GM12878 (cell line): ENCODE data around the gene RPS6KA2. TPM values are rescaled to one million over a fixed set of nuclear protein-coding genes. Genes with fewer than 3 reads are reported as not detected.

Experiments used
- ATAC-seq: fragments of 200-7000 bp; cut with Tn5 transposase; 3 replicates; pipeline ENCODE4 v1.9.1; 2020; ENCODE audit warnings: mild to moderate bottlenecking, moderate library complexity
- BruUV-seq: library from RNA; stranded (reverse); fragments of 400-500 nt; replicated peaks from 2 replicates; lab custom pipeline; 2021; lab: Mats Ljungman, UMichigan
- CTCF ChIA-PET: fragments of 300-600 bp; sonication (Branson Sonifier 250); formaldehyde crosslinking; extraction: SDS; loops from one replicate; lab custom pipeline; 2021; ENCODE audit warnings: inconsistent platforms; lab: Yijun Ruan, JAX
- POLR2A ChIA-PET: fragments of 350-600 bp; formaldehyde crosslinking; extraction: SDS; loops from one replicate; lab custom pipeline; 2021; ENCODE audit warnings: inconsistent platforms; lab: Charles Lee
- RAD21 ChIA-PET: fragments of 300-600 bp; sonication (Branson Sonifier 250); formaldehyde crosslinking; loops from one replicate; lab custom pipeline; 2023; ENCODE audit warnings: antibody characterized with exemption; ENCODE audit not compliant: unreplicated experiment; lab: Charles Lee
- SMC1A ChIA-PET: fragments of 300-600 bp; sonication (Branson Sonifier 250); formaldehyde crosslinking; loops from one replicate; lab custom pipeline; 2023; ENCODE audit not compliant: unreplicated experiment, uncharacterized antibody; lab: Charles Lee
- DNase-seq: peaks from one replicate; pipeline ENCODE4 v3.0.0-alpha.2; 2011; ENCODE audit warnings: low read depth, low spot score
- FAIRE-seq: peaks from 3 replicates; lab custom pipeline; 2011; peaks lifted over from hg19 to GRCh38; lab: Jason Lieb, UNC
- H2AFZ ChIP-seq: 2 replicates; pipeline ENCODE4 v1.6.0; 2011; ENCODE audit warnings: low read depth, low read length, control low read depth; ENCODE audit not compliant: control insufficient read depth
- H3K27ac ChIP-seq: 2 replicates; pipeline ENCODE4 v1.5.1; 2011; ENCODE audit warnings: control low read depth; ENCODE audit not compliant: control insufficient read depth, insufficient read depth
- H3K27me3 ChIP-seq, 2 experiments: replicated peaks in 1 of 2; 2 replicates each; pipeline versions ENCODE4 v1.6.0 to v1.6.1; 2011; ENCODE audit warnings: low read length in 1 of 2; ENCODE audit not compliant: control insufficient read depth in 2 of 2, insufficient read depth in 2 of 2
- H3K36me3 ChIP-seq, 2 experiments: 2 replicates each; pipeline ENCODE4 v1.5.1; 2011; ENCODE audit warnings: low read length in 1 of 2; ENCODE audit not compliant: control insufficient read depth in 2 of 2, insufficient read depth in 2 of 2
- H3K4me1 ChIP-seq: 2 replicates; pipeline ENCODE4 v1.6.1; 2011; ENCODE audit warnings: mild to moderate bottlenecking, low read length, moderate library complexity, mixed read lengths; ENCODE audit not compliant: control insufficient read depth, insufficient read depth
- H3K4me2 ChIP-seq: 2 replicates; pipeline ENCODE4 v1.6.0; 2011; ENCODE audit warnings: control low read depth; ENCODE audit not compliant: control insufficient read depth, insufficient read depth
- H3K4me3 ChIP-seq: fragments of 200-600 bp; sonication (generic); 2 replicates; pipeline ENCODE4 v1.5.1; 2016
- H3K79me2 ChIP-seq: 2 replicates; pipeline ENCODE4 v1.6.0; 2011; ENCODE audit warnings: low read length; ENCODE audit not compliant: control insufficient read depth, insufficient read depth
- H3K9ac ChIP-seq: 2 replicates; pipeline ENCODE4 v1.8.0; 2011; ENCODE audit warnings: low read length, control low read depth, mixed read lengths; ENCODE audit not compliant: control insufficient read depth, insufficient read depth
- H3K9me3 ChIP-seq: replicated peaks from 3 replicates; pipeline ENCODE4 v1.5.1; 2011; ENCODE audit warnings: mild to moderate bottlenecking, low read length; ENCODE audit not compliant: control insufficient read depth, insufficient read depth
- H4K20me1 ChIP-seq: 2 replicates; pipeline ENCODE4 v1.6.0; 2011; ENCODE audit not compliant: control insufficient read depth, insufficient read depth
- BACH1 ChIP-seq: fragments of 450-650 bp; IDR thresholded peaks from 2 replicates; pipeline ENCODE4 v1.6.1; 2017; ENCODE audit warnings: mild to moderate bottlenecking, borderline replicate concordance
- BHLHE40 ChIP-seq, 2 experiments: fragments of 450-650 bp in 1 of 2; IDR thresholded peaks; 2 replicates each; pipeline ENCODE4 v1.6.1; 2011 to 2017; ENCODE audit warnings: low read depth in 2 of 2, borderline replicate concordance in 1 of 2, improper control_type of control experiment in 1 of 2, low read length in 1 of 2, mild to moderate bottlenecking in 1 of 2
- CHD1 ChIP-seq: IDR thresholded peaks from 2 replicates; pipeline ENCODE4 v1.6.1; 2012; ENCODE audit warnings: low read depth, low read length, improper control_type of control experiment
- CREM ChIP-seq: IDR thresholded peaks from 2 replicates; pipeline ENCODE4 v1.6.1; 2014; ENCODE audit warnings: antibody characterized with exemption, low read depth
- EGR1 ChIP-seq, 2 experiments: IDR thresholded peaks; 1 replicate in 1 of 2; 2 replicates in 1 of 2; pipeline ENCODE4 v1.6.1; 2011 to 2012; ENCODE audit warnings: low read depth in 2 of 2, low read length in 2 of 2, borderline replicate concordance in 1 of 2, mild to moderate bottlenecking in 1 of 2, moderate library complexity in 1 of 2
- IKZF2 ChIP-seq, 2 experiments: fragments of 450-650 bp; IDR thresholded peaks; 2 replicates each; pipeline ENCODE4 v1.6.1; 2017; ENCODE audit warnings: mild to moderate bottlenecking in 2 of 2, moderate library complexity in 2 of 2
- KLF5 ChIP-seq: fragments of 450-650 bp; IDR thresholded peaks from 2 replicates; pipeline ENCODE4 v1.6.1; 2014; ENCODE audit warnings: mild to moderate bottlenecking; ENCODE audit not compliant: partially characterized antibody
- MEF2A ChIP-seq: IDR thresholded peaks from 2 replicates; pipeline ENCODE4 v1.6.1; 2011; ENCODE audit warnings: low read depth, mild to moderate bottlenecking, low read length, moderate library complexity; ENCODE audit not compliant: insufficient read depth
- MEF2B ChIP-seq: fragments of 450-650 bp; IDR thresholded peaks from 2 replicates; pipeline ENCODE4 v1.6.1; 2018; ENCODE audit warnings: mild to moderate bottlenecking, moderate library complexity; ENCODE audit not compliant: partially characterized antibody, poor library complexity, severe bottlenecking
- NR2F1 ChIP-seq: fragments of 450-650 bp; conservative IDR thresholded peaks from 2 replicates; pipeline ENCODE4 v1.6.1; 2017; ENCODE audit warnings: mild to moderate bottlenecking
- POLR2A ChIP-seq: IDR thresholded peaks from 2 replicates; pipeline ENCODE4 v1.6.1; 2011; ENCODE audit warnings: low read depth, mild to moderate bottlenecking, low read length
- SMAD1 ChIP-seq: fragments of 450-650 bp; IDR thresholded peaks from 2 replicates; pipeline ENCODE4 v1.6.1; 2018; ENCODE audit warnings: mild to moderate bottlenecking, low read depth; ENCODE audit not compliant: partially characterized antibody
- SMAD5 ChIP-seq: IDR thresholded peaks from 2 replicates; pipeline ENCODE4 v1.6.1; 2016; ENCODE audit warnings: antibody characterized with exemption, low read depth
- SMARCA5 ChIP-seq: fragments of 450-650 bp; IDR thresholded peaks from 2 replicates; pipeline ENCODE4 v1.6.1; 2017; ENCODE audit warnings: mild to moderate bottlenecking
- TCF12 ChIP-seq: IDR thresholded peaks from 2 replicates; pipeline ENCODE4 v1.6.1; 2011; ENCODE audit warnings: low read depth, mild to moderate bottlenecking, low read length
- TCF3 ChIP-seq: IDR thresholded peaks from 2 replicates; pipeline ENCODE4 v1.6.1; 2012; ENCODE audit warnings: low read depth, mild to moderate bottlenecking, low read length, borderline replicate concordance; ENCODE audit not compliant: insufficient read depth
- ZNF217 ChIP-seq: fragments of 450-650 bp; IDR thresholded peaks from 2 replicates; pipeline ENCODE4 v1.6.1; 2017; ENCODE audit warnings: antibody characterized with exemption, mild to moderate bottlenecking
- ZNF274 ChIP-seq: IDR thresholded peaks from one replicate; pipeline ENCODE4 v1.8.0; 2011; ENCODE audit not compliant: insufficient read length, insufficient read depth
- WGBS: methylation state at CpG from one replicate; pipeline ENCODE4 v1.1.6; 2016; ENCODE audit warnings: low lambda C conversion rate; ENCODE audit not compliant: insufficient replicate concordance, insufficient coverage; ENCODE audit errors: missing lambda C conversion rate; 5-methylcytosine and 5-hydroxymethylcytosine counted together
- in situ Hi-C: fragments of 300-500 bp; cut with MboI; formaldehyde crosslinking; loops from 9 replicates; pipeline ENCODE4 v1.14.3; 2018; ENCODE audit warnings: mixed read lengths
- intact Hi-C: fragments of 100-400 bp; cut with micrococcal nuclease; formaldehyde crosslinking; loops from one replicate; pipeline ENCODE4 v1.14.2; 2022; ENCODE audit not compliant: unreplicated experiment
- polyA plus RNA-seq, 11 experiments: library from polyadenylated mRNA; depleted of rRNA in 4 of 11; unstranded in 6 of 11; stranded (reverse) in 5 of 11; fragments of >200 nt; fragmentation: Nextera tagmentation in 4 of 11; fragmentation: Illumina TruSeq in 1 of 11; extraction: Ambion mirVana in 4 of 11; extraction: Trizol in 1 of 11; gene quantifications; 1 replicate in 1 of 11; 2 replicates in 10 of 11; pipeline versions ENCODE4 v1.2.1 to v1.2.3, GENCODE V29; 2011 to 2016; ENCODE audit warnings: inconsistent platforms in 2 of 11, missing spikeins in 2 of 11, low read depth in 1 of 11
- total RNA-seq, 4 experiments: library from RNA; depleted of rRNA in 3 of 4; stranded (reverse); fragments of >200 nt in 3 of 4; fragmentation: Illumina TruSeq in 1 of 4; extraction: Trizol in 1 of 4; gene quantifications; 2 replicates each; pipeline versions ENCODE4 v1.2.1 to v1.2.3, GENCODE V29; 2013 to 2021
- TF ChIP-seq, protein P1 (sequence below): fragments of 450-650 bp; IDR thresholded peaks from 2 replicates; pipeline ENCODE4 v1.6.1; 2018; ENCODE audit warnings: mild to moderate bottlenecking, low read depth, moderate library complexity; ENCODE audit not compliant: partially characterized antibody
- TF ChIP-seq, protein P2 (sequence below): fragments of 450-650 bp; formaldehyde crosslinking; IDR thresholded peaks from 2 replicates; pipeline ENCODE4 v1.4.0; 2020; ENCODE audit warnings: mild to moderate bottlenecking, moderate library complexity

The RPS6KA2 gene
- total and polyA plus RNA-seq, 10 of the 15 experiments (the other 5 are each of a cell fraction or from before 2014, with no cell fraction given), result 0.02 to 1.0 (median 0.22) TPM; not detected in 1

DNA sequence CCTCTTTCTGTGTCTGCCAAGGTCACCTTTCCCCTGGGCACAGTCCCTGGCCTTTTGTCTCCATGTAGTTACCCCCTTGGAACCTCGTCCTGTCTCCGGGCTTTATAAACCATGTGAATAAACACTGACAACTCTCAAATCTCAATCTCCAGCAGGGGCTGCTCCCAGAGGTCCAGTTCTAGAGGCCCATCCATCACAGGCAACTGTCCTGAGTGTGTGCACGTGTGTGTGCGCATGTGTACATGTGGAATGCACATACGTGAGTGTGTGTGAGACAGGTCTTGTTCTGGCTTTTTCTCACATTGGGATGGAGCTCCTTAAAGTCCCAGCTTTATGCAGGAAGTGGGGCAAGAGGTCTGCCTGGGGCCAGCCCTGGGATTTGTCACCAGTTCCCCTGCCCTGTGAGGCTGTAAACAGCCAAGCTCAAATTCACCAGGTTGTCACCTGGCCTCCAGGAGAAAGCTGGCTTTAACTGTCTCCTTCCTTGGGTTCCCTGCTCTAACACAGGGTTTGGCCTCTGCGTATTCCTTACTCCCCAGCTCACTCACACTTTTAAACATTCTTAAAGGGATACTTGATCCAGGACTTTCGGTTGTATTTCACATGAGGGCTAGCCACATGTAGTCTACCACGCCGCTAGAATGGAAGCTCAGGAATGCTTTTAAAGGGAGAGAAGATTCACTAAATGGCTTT, 83.3 kb downstream of the RPS6KA2 start:
- no peak overlapping the region for H3K4me3 ChIP-seq
- no peaks in the 10 kb centered on the region for H3K27me3 ChIP-seq
- no TSS peak for BruUV-seq
- CTCF ChIA-PET, result no interaction called here
- in situ Hi-C loops (no loop called here), intact Hi-C loops (no loop called here)
- WGBS, result 93% methylated on average over 9 of the region's 9 CpGs
- ATAC-seq (no peak), DNase-seq (no peak), FAIRE-seq (no peak)
- H3K27ac ChIP-seq, result no peak overlapping the region
- POLR2A ChIA-PET, result no interaction called here
- no peak for TF ChIP-seq ZNF274
- TF ChIP-seq NR2F1, result no peak
- no peak for TF ChIP-seq SMAD5
- TF ChIP-seq IKZF2 (IDR thresholded peaks at IDR 0.05), result no peak
- TF ChIP-seq TCF12, result no peak
- no peak for TF ChIP-seq CREM
- no peak for TF ChIP-seq MEF2A
- TF ChIP-seq CHD1, result no peak
- no peak for TF ChIP-seq SMARCA5
- no peak for TF ChIP-seq SMAD1
- TF ChIP-seq, protein P1, sequence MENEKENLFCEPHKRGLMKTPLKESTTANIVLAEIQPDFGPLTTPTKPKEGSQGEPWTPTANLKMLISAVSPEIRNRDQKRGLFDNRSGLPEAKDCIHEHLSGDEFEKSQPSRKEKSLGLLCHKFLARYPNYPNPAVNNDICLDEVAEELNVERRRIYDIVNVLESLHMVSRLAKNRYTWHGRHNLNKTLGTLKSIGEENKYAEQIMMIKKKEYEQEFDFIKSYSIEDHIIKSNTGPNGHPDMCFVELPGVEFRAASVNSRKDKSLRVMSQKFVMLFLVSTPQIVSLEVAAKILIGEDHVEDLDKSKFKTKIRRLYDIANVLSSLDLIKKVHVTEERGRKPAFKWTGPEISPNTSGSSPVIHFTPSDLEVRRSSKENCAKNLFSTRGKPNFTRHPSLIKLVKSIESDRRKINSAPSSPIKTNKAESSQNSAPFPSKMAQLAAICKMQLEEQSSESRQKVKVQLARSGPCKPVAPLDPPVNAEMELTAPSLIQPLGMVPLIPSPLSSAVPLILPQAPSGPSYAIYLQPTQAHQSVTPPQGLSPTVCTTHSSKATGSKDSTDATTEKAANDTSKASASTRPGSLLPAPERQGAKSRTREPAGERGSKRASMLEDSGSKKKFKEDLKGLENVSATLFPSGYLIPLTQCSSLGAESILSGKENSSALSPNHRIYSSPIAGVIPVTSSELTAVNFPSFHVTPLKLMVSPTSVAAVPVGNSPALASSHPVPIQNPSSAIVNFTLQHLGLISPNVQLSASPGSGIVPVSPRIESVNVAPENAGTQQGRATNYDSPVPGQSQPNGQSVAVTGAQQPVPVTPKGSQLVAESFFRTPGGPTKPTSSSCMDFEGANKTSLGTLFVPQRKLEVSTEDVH, result no peak
- no peak for TF ChIP-seq BACH1
- TF ChIP-seq TCF3, result no peak
- TF ChIP-seq KLF5, result no peak
- TF ChIP-seq ZNF217, result no peak
- TF ChIP-seq MEF2B, result no peak
- TF ChIP-seq, protein P2, sequence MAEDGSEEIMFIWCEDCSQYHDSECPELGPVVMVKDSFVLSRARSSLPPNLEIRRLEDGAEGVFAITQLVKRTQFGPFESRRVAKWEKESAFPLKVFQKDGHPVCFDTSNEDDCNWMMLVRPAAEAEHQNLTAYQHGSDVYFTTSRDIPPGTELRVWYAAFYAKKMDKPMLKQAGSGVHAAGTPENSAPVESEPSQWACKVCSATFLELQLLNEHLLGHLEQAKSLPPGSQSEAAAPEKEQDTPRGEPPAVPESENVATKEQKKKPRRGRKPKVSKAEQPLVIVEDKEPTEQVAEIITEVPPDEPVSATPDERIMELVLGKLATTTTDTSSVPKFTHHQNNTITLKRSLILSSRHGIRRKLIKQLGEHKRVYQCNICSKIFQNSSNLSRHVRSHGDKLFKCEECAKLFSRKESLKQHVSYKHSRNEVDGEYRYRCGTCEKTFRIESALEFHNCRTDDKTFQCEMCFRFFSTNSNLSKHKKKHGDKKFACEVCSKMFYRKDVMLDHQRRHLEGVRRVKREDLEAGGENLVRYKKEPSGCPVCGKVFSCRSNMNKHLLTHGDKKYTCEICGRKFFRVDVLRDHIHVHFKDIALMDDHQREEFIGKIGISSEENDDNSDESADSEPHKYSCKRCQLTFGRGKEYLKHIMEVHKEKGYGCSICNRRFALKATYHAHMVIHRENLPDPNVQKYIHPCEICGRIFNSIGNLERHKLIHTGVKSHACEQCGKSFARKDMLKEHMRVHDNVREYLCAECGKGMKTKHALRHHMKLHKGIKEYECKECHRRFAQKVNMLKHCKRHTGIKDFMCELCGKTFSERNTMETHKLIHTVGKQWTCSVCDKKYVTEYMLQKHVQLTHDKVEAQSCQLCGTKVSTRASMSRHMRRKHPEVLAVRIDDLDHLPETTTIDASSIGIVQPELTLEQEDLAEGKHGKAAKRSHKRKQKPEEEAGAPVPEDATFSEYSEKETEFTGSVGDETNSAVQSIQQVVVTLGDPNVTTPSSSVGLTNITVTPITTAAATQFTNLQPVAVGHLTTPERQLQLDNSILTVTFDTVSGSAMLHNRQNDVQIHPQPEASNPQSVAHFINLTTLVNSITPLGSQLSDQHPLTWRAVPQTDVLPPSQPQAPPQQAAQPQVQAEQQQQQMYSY, result no peak
- no peak for TF ChIP-seq POLR2A
- TF ChIP-seq BHLHE40 (IDR thresholded peaks at IDR 0.05; ENCODE audit: borderline replicate concordance in 1 of 2, low read depth in 2 of 2, low read length in 1 of 2), result no peak
- no peak for TF ChIP-seq EGR1 (IDR thresholded peaks at IDR 0.05; ENCODE audit: borderline replicate concordance in 1 of 2, low read depth in 2 of 2, low read length in 2 of 2)
- no peaks in the 10 kb centered on the region for H3K36me3 ChIP-seq
- no peak overlapping the region for H2AFZ ChIP-seq
- H3K4me1 ChIP-seq, result peaks cover 16% of the 10 kb centered on the region
- no peak overlapping the region for H3K9ac ChIP-seq
- SMC1A ChIA-PET, result no interaction called here
- no peak overlapping the region for H3K4me2 ChIP-seq
- H4K20me1 ChIP-seq, result no peaks in the 10 kb centered on the region
- no peaks in the 10 kb centered on the region for H3K9me3 ChIP-seq
- no peaks in the 10 kb centered on the region for H3K79me2 ChIP-seq
- RAD21 ChIA-PET, result no interaction called here
